Endothelial cell of umbilical vein (primary cell): ENCODE results near the gene ACTG2. TPM values are rescaled to one million over a fixed set of nuclear protein-coding genes. Genes with fewer than 3 reads are reported as not detected.

Source experiments
- BruUV-seq: library from RNA; stranded (reverse); fragments of 400-500 nt; replicated peaks from 2 replicates; lab custom pipeline; 2021; lab: Mats Ljungman, UMichigan
- CTCF ChIA-PET: fragments of 300-600, 350-600 bp; sonication (Branson Sonifier 250); formaldehyde crosslinking; loops from one replicate; lab custom pipeline; 2021; ENCODE audit warnings: antibody characterized with exemption, inconsistent platforms; lab: Charles Lee
- POLR2A ChIA-PET: fragments of 300-600, 350-600 bp; sonication (Branson Sonifier 250); formaldehyde crosslinking; loops from one replicate; lab custom pipeline; 2021; ENCODE audit warnings: antibody characterized with exemption, inconsistent platforms; lab: Charles Lee
- DNase-seq: peaks from one replicate; pipeline ENCODE4 v3.0.0-alpha.2; 2011; ENCODE audit warnings: low read depth, low spot score
- FAIRE-seq: peaks from 2 replicates; lab custom pipeline; 2011; peaks lifted over from hg19 to GRCh38; lab: Jason Lieb, UNC
- H2AFZ ChIP-seq: 2 replicates; pipeline ENCODE4 v1.6.0; 2012; ENCODE audit warnings: low read depth, low read length, control low read depth, inconsistent platforms
- H3K27ac ChIP-seq: 2 replicates; pipeline ENCODE4 v1.5.1; 2011; ENCODE audit warnings: low read depth, mild to moderate bottlenecking, control low read depth, low read length, moderate library complexity; ENCODE audit not compliant: insufficient read depth
- H3K27me3 ChIP-seq, 2 experiments: 2 replicates each; pipeline versions ENCODE4 v1.6.0 to v1.6.1; 2011; ENCODE audit warnings: low read length in 2 of 2, mixed read lengths in 1 of 2; ENCODE audit not compliant: control insufficient read depth in 2 of 2, insufficient read depth in 2 of 2
- H3K36me3 ChIP-seq, 2 experiments: 2 replicates in 1 of 2; 3 replicates in 1 of 2; pipeline ENCODE4 v1.5.1; 2011; ENCODE audit warnings: low read length in 2 of 2, mild to moderate bottlenecking in 1 of 2, moderate library complexity in 1 of 2; ENCODE audit not compliant: control insufficient read depth in 2 of 2, insufficient read depth in 2 of 2; ENCODE audit errors: extremely low read depth in 1 of 2
- H3K4me1 ChIP-seq: 3 replicates; pipeline ENCODE4 v1.5.1; 2011; ENCODE audit warnings: mild to moderate bottlenecking, low read length; ENCODE audit not compliant: control insufficient read depth, insufficient read depth; ENCODE audit errors: extremely low read depth
- H3K4me2 ChIP-seq: 2 replicates; pipeline ENCODE4 v1.6.1; 2011; ENCODE audit warnings: low read length, control low read depth, mixed read lengths; ENCODE audit not compliant: insufficient read depth
- H3K4me3 ChIP-seq, 3 experiments: fragments of 200-600 bp in 1 of 3; sonication (generic), shearing (Covaris generic) in 1 of 3; replicated peaks in 1 of 3; 2 replicates each; pipeline ENCODE4 v1.5.1; 2011 to 2016; ENCODE audit warnings: control low read depth in 3 of 3, low read length in 3 of 3, mild to moderate bottlenecking in 2 of 3, inconsistent platforms in 1 of 3, low read depth in 1 of 3, moderate library complexity in 1 of 3; ENCODE audit not compliant: insufficient read depth in 1 of 3
- H3K79me2 ChIP-seq: 2 replicates; pipeline ENCODE4 v1.6.0; 2012; ENCODE audit warnings: low read length, inconsistent platforms; ENCODE audit not compliant: control insufficient read depth, insufficient read depth
- H3K9ac ChIP-seq: replicated peaks from 2 replicates; pipeline ENCODE3; 2011; ENCODE audit warnings: low read length, control low read depth; ENCODE audit not compliant: insufficient read depth; ENCODE audit errors: extremely low read depth
- H3K9me1 ChIP-seq: replicated peaks from 3 replicates; pipeline ENCODE4 v1.6.0; 2011; ENCODE audit warnings: mild to moderate bottlenecking, low read length; ENCODE audit not compliant: control insufficient read depth, insufficient read depth; ENCODE audit errors: extremely low read depth
- H3K9me3 ChIP-seq: replicated peaks from 2 replicates; pipeline ENCODE4 v1.5.1; 2012; ENCODE audit warnings: low read length, inconsistent platforms; ENCODE audit not compliant: control insufficient read depth, insufficient read depth
- H4K20me1 ChIP-seq: replicated peaks from 2 replicates; pipeline ENCODE3; 2011; ENCODE audit warnings: mild to moderate bottlenecking, low read length; ENCODE audit not compliant: control insufficient read depth, insufficient read depth; ENCODE audit errors: extremely low read depth
- CTCF ChIP-seq, 2 donors: IDR thresholded peaks; 1 replicate in 1 of 2; 2 replicates in 1 of 2; pipeline ENCODE4 v1.5.1; 2011; ENCODE audit warnings: low read length in 2 of 2, mild to moderate bottlenecking in 2 of 2, moderate library complexity in 2 of 2, control low read depth in 1 of 2, inconsistent platforms in 1 of 2, low read depth in 1 of 2; ENCODE audit not compliant: insufficient read depth in 1 of 2; ENCODE audit errors: extremely low read depth in 1 of 2
- EZH2 ChIP-seq: IDR thresholded peaks from 2 replicates; pipeline ENCODE4 v1.6.1; 2012; ENCODE audit warnings: borderline replicate concordance, low read depth, mild to moderate bottlenecking, moderate library complexity, low read length, inconsistent platforms; ENCODE audit not compliant: severe bottlenecking
- FOS ChIP-seq: IDR thresholded peaks from 2 replicates; pipeline ENCODE4 v1.6.1; 2011; ENCODE audit warnings: mild to moderate bottlenecking, low read length, moderate library complexity, borderline replicate concordance; ENCODE audit not compliant: insufficient read depth
- GATA2 ChIP-seq: IDR thresholded peaks from 2 replicates; pipeline ENCODE4 v1.7.0; 2011; ENCODE audit warnings: low read depth, mild to moderate bottlenecking, moderate library complexity, mixed read lengths, low read length; ENCODE audit not compliant: insufficient read length, insufficient read depth
- JUN ChIP-seq: IDR thresholded peaks from 2 replicates; pipeline ENCODE4 v1.6.1; 2011; ENCODE audit warnings: borderline replicate concordance, low read depth; ENCODE audit not compliant: insufficient read length, insufficient read depth
- MAX ChIP-seq: IDR thresholded peaks from 2 replicates; pipeline ENCODE4 v1.6.1; 2011; ENCODE audit not compliant: insufficient read depth, insufficient read length
- MYC ChIP-seq: IDR thresholded peaks from one replicate; pipeline ENCODE4 v1.6.1; 2011; ENCODE audit warnings: mild to moderate bottlenecking, low read depth, low read length
- POLR2A ChIP-seq: IDR thresholded peaks from 2 replicates; pipeline ENCODE4 v1.6.1; 2012; ENCODE audit warnings: low read depth, mild to moderate bottlenecking, control low read depth, low read length
- POLR2AphosphoS5 ChIP-seq: IDR thresholded peaks from 2 replicates; pipeline ENCODE4 v1.6.1; 2012; ENCODE audit warnings: low read depth, mild to moderate bottlenecking, control low read depth, low read length, moderate library complexity; ENCODE audit not compliant: insufficient read depth
- dilution Hi-C: fragments of 300-500 bp; cut with MboI; formaldehyde crosslinking; loops from one replicate; pipeline ENCODE4 v1.15.0; 2019; ENCODE audit warnings: low sequenced_read_pairs; ENCODE audit not compliant: extremely low pct_ligation_motif_present
- intact Hi-C: fragments of 100-400 bp; cut with micrococcal nuclease; formaldehyde crosslinking; loops from one replicate; pipeline ENCODE4 v1.10.0; 2022
- polyA plus RNA-seq, 4 experiments: library from polyadenylated mRNA; depleted of rRNA in 3 of 4; stranded (reverse) in 3 of 4; unstranded in 1 of 4; fragments of >200 nt; gene quantifications; 2 replicates each; pipeline versions ENCODE4 v1.2.1 to v1.2.3, GENCODE V29; 2011 to 2012; ENCODE audit warnings: missing spikeins in 1 of 4
- total RNA-seq: library from RNA; stranded (reverse); gene quantifications from 2 replicates; pipeline ENCODE4 v1.2.3, GENCODE V29; 2021

The ACTG2 gene
- total and polyA plus RNA-seq, 2 donors (not counting 3 experiments of a cell fraction or from before 2014, with no cell fraction given) = not detected

- DNase-seq (no peak), FAIRE-seq (no peak)
- Histone ChIP-seq H3K27me3 (peaks cover 4 to 7% of the 10 kb centered on the region in 2 experiments), H3K4me1 (peaks cover 13% of the 10 kb centered on the region), H3K27ac (peak overlapping the region; percentile 98), H3K36me3 (no peaks in the 10 kb centered on the region), H3K9me3 (no peaks in the 10 kb centered on the region), H3K4me2 (peak overlapping the region; percentile 97), H3K79me2 (peaks cover 42% of the 10 kb centered on the region), H3K9me1 (no peaks in the 10 kb centered on the region), H4K20me1 (no peaks in the 10 kb centered on the region), H3K9ac (peak overlapping the region; percentile 99), H2AFZ (peak overlapping the region; percentile 88), H3K4me3 (peak overlapping the region; percentile 48 to 95 (median 91))
- intact Hi-C loops = loop anchor here (1.0 to 2.0 kb wide), 2 partner anchors 52 to 57 kb away; partner anchors contain the start of gene TET3
- dilution Hi-C loops = no loop called here
- POLR2A ChIA-PET = interaction anchor here (1.0 kb wide), 1 partner anchor 9 kb away, joined by 3 read pairs; no protein-coding TSS in a partner anchor
- CTCF ChIA-PET = interaction anchor here (0.6 kb wide), 1 partner anchor 60 kb away, joined by 4 read pairs; no protein-coding TSS in a partner anchor
- no TSS peak for BruUV-seq
- TF ChIP-seq FOS (no peak), MAX (no peak), POLR2A (no peak), JUN (no peak), POLR2AphosphoS5 (no peak), EZH2 (no peak), GATA2 (no peak), CTCF (IDR thresholded peaks at IDR 0.05; ENCODE audit: extremely low read depth in 1 of 2, insufficient read depth in 1 of 2, low read depth in 1 of 2, low read length in 2 of 2) (no peak), MYC (no peak)
Measured at GRCh38 chr2:73927344-73927743, 34.5 kb downstream of the ACTG2 start.
